Measurements from ENCODE around the gene CYSRT1. TPM values are rescaled to one million over a fixed set of nuclear protein-coding genes. Genes with fewer than 3 reads are reported as not detected.

The CYSRT1 gene
- polyA plus RNA-seq, 1 donor (not counting 4 experiments of a cell fraction or from before 2014, with no cell fraction given), result 0.80 TPM

DNA sequence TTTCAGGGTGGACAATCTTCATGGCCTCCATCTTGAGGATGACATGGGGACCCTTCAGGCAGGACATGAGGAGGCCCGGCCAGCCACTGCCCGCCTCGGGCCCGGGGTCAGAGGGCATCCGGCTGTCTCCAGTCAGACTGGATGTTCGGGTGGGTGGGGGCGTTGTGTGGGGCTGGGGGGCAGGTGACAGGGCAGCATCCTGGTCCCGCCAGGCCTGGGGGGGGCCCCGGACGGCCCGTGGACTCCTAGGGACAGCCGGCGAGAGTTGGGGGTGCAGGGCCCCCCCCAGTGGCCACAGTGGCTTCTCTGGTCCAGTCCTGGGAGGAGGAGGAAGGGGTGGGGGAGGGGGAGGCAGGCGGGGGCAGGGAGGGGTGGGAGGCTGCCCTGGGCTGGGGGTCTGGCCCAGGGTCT, 3.9 kb upstream of the CYSRT1 start:
- DNase-seq (ENCODE audit: low read depth, low spot score), result no peak
- H4K20me1 ChIP-seq (ENCODE audit: control insufficient read depth, extremely low read depth, insufficient read depth, low read length), result no peaks in the 10 kb centered on the region
- no peak overlapping the region for H3K27ac ChIP-seq (ENCODE audit: control insufficient read depth, insufficient read depth, low read length)
- H3K79me2 ChIP-seq (ENCODE audit: control insufficient read depth, insufficient read depth, low read length), result no peaks in the 10 kb centered on the region
- no peak overlapping the region for H3K4me3 ChIP-seq (ENCODE audit: control insufficient read depth in 2 of 3, extremely low read depth in 1 of 3, insufficient read depth in 2 of 3, low read depth in 1 of 3, low read length in 3 of 3)
- peaks cover 43% of the 10 kb centered on the region for H3K4me1 ChIP-seq (ENCODE audit: control insufficient read depth, extremely low read depth, insufficient read depth, low read length)
- no peaks in the 10 kb centered on the region for H3K9me1 ChIP-seq (ENCODE audit: control insufficient read depth, extremely low read depth, insufficient read depth, low read length)
- H3K9me3 ChIP-seq (ENCODE audit: control insufficient read depth, low read depth, low read length), result no peaks in the 10 kb centered on the region
- no peak overlapping the region for H2AFZ ChIP-seq (ENCODE audit: control insufficient read depth, low read length)
- TF ChIP-seq CTCF (optimal IDR thresholded peaks at IDR 0.05 in 1 of 3, IDR thresholded peaks at IDR 0.05 in 1 of 3, conservative IDR thresholded peaks at IDR 0.05 in 1 of 3; ENCODE audit: extremely low read depth in 1 of 3, insufficient read depth in 2 of 3, low read length in 3 of 3) (no peak), EZH2 (IDR thresholded peaks at IDR 0.05; ENCODE audit: low read length) (no peak)
- H3K4me2 ChIP-seq (ENCODE audit: control insufficient read depth, extremely low read depth, insufficient read depth, low read depth, low read length), result no peak overlapping the region
- H3K9ac ChIP-seq (ENCODE audit: control insufficient read depth, extremely low read depth, insufficient read depth, low read length), result no peak overlapping the region
- no peaks in the 10 kb centered on the region for H3K27me3 ChIP-seq (ENCODE audit: control insufficient read depth, extremely low read depth, insufficient read depth, low read length)
- peaks cover 2 to 5% of the 10 kb centered on the region in 2 experiments for H3K36me3 ChIP-seq (ENCODE audit: control insufficient read depth in 2 of 2, extremely low read depth in 1 of 2, insufficient read depth in 2 of 2, low read length in 2 of 2)
- FAIRE-seq, result no peak
- dilution Hi-C loops (cut with MboI; ENCODE audit: extremely low pct_ligation_motif_present, low sequenced_read_pairs), result no loop called here

GRCh38 chr9:137221506-137222111, 3.4 kb upstream of the CYSRT1 start:
- no peaks in the 10 kb centered on the region for H3K27me3 ChIP-seq (ENCODE audit: control insufficient read depth, extremely low read depth, insufficient read depth, low read length)
- dilution Hi-C loops (cut with MboI; ENCODE audit: extremely low pct_ligation_motif_present, low sequenced_read_pairs), result no loop called here
- no peak overlapping the region for H3K27ac ChIP-seq (ENCODE audit: control insufficient read depth, insufficient read depth, low read length)
- H4K20me1 ChIP-seq (ENCODE audit: control insufficient read depth, extremely low read depth, insufficient read depth, low read length), result no peaks in the 10 kb centered on the region
- H3K4me3 ChIP-seq (ENCODE audit: control insufficient read depth in 2 of 3, extremely low read depth in 1 of 3, insufficient read depth in 2 of 3, low read depth in 1 of 3, low read length in 3 of 3), result no peak overlapping the region
- H3K9me1 ChIP-seq (ENCODE audit: control insufficient read depth, extremely low read depth, insufficient read depth, low read length), result no peaks in the 10 kb centered on the region
- peaks cover 0 to 2% of the 10 kb centered on the region in 2 experiments for H3K36me3 ChIP-seq (ENCODE audit: control insufficient read depth in 2 of 2, extremely low read depth in 1 of 2, insufficient read depth in 2 of 2, low read length in 2 of 2)
- peaks cover 48% of the 10 kb centered on the region for H3K4me1 ChIP-seq (ENCODE audit: control insufficient read depth, extremely low read depth, insufficient read depth, low read length)
- no peaks in the 10 kb centered on the region for H3K79me2 ChIP-seq (ENCODE audit: control insufficient read depth, insufficient read depth, low read length)
- no peak for DNase-seq (ENCODE audit: low read depth, low spot score)
- H2AFZ ChIP-seq (ENCODE audit: control insufficient read depth, low read length), result no peak overlapping the region
- H3K9me3 ChIP-seq (ENCODE audit: control insufficient read depth, low read depth, low read length), result no peaks in the 10 kb centered on the region
- no peak for FAIRE-seq
- TF ChIP-seq EZH2 (IDR thresholded peaks at IDR 0.05; ENCODE audit: low read length) (no peak), CTCF (optimal IDR thresholded peaks at IDR 0.05 in 1 of 3, IDR thresholded peaks at IDR 0.05 in 1 of 3, conservative IDR thresholded peaks at IDR 0.05 in 1 of 3; ENCODE audit: extremely low read depth in 1 of 3, insufficient read depth in 2 of 3, low read length in 3 of 3) (no peak)
- H3K9ac ChIP-seq (ENCODE audit: control insufficient read depth, extremely low read depth, insufficient read depth, low read length), result no peak overlapping the region
- H3K4me2 ChIP-seq (ENCODE audit: control insufficient read depth, extremely low read depth, insufficient read depth, low read depth, low read length), result no peak overlapping the region
